Measurements from ENCODE around the gene MARK2. TPM values are rescaled to one million over a fixed set of nuclear protein-coding genes. Genes with fewer than 3 reads are reported as not detected.
A peak's percentile ranks its signal among the peaks of the same experiment; 100 is the strongest.

MARK2 gene
- total and polyA plus RNA-seq, 7 donors: 14.3 to 49.3 (median 24.6) TPM

DNA sequence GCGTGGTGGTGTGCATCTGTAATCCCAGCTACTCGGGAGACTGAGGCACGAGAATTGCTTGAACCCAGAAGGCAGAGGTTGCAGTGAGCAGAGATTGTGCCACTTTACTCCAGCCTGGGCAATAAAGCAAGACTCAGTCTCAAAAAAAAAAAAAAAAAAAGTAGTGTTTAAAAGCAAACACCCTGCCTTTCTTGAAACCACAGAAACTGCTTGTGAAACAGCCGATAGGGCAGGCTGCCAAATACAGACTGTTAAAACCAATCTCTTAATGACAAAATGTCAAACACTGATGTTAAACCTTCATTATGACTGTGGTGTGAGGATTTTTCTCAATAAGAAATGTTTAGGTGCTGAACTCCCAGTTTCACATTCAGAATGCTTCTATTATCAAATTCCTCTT, 27.3 kb downstream of the MARK2 start:
- Histone ChIP-seq H3K27ac (no peak overlapping the region), H3K4me1 (peaks cover 0 to 56% (median 51%) of the 10 kb centered on the region in 4 donors), H3K4me3 (no peak overlapping the region), H3K36me3 (peaks cover 0 to 6% (median 2%) of the 10 kb centered on the region in 4 donors), H3K9me3 (no peaks in the 10 kb centered on the region), H3K27me3 (no peaks in the 10 kb centered on the region)
- 6 to 34% methylated on average over 4 of the region's 4 CpGs for WGBS, 2 donors
- TF ChIP-seq, protein P1, sequence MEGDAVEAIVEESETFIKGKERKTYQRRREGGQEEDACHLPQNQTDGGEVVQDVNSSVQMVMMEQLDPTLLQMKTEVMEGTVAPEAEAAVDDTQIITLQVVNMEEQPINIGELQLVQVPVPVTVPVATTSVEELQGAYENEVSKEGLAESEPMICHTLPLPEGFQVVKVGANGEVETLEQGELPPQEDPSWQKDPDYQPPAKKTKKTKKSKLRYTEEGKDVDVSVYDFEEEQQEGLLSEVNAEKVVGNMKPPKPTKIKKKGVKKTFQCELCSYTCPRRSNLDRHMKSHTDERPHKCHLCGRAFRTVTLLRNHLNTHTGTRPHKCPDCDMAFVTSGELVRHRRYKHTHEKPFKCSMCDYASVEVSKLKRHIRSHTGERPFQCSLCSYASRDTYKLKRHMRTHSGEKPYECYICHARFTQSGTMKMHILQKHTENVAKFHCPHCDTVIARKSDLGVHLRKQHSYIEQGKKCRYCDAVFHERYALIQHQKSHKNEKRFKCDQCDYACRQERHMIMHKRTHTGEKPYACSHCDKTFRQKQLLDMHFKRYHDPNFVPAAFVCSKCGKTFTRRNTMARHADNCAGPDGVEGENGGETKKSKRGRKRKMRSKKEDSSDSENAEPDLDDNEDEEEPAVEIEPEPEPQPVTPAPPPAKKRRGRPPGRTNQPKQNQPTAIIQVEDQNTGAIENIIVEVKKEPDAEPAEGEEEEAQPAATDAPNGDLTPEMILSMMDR (IDR thresholded peaks at IDR 0.05): no peak
- no peak for TF ChIP-seq POLR2A (IDR thresholded peaks at IDR 0.05)
- no peak for TF ChIP-seq POLR2AphosphoS5 (IDR thresholded peaks at IDR 0.05)
- no peak for TF ChIP-seq EP300 (IDR thresholded peaks at IDR 0.05)
- DNase-seq: peak; percentile 71
- intact Hi-C loops (cut with DNase I): no loop called here

DNA sequence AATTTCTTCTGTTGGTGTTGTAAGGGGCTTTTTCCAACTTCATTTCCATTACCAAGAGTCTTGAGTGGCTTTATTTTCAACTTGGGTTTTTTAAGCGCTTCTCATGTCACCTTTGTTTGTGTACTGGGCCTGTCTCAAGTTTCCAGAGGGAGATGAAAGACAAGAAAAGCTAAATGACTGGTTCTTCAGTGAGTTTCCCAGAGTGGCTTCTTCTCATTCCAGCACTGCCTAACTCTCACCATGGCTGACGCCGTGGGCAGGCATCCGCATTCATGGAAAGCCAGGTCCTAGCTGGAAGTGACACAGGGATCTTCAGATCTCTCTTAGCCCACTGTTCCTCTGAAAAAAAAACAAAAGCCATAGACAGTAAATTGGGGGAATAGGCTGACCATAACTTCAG, 28.6 kb downstream of the MARK2 start:
- Histone ChIP-seq H3K4me1 (peaks cover 0 to 69% (median 64%) of the 10 kb centered on the region in 4 donors), H3K27me3 (no peaks in the 10 kb centered on the region), H3K27ac (no peak overlapping the region), H3K9me3 (no peaks in the 10 kb centered on the region), H3K4me3 (no peak overlapping the region), H3K36me3 (no peaks in the 10 kb centered on the region)
- 96 to 97% methylated on average over 4 of the region's 4 CpGs for WGBS, 2 donors
- DNase-seq: no peak
- intact Hi-C loops (cut with DNase I): no loop called here
- TF ChIP-seq POLR2AphosphoS5 (IDR thresholded peaks at IDR 0.05): no peak
- no peak for TF ChIP-seq POLR2A (IDR thresholded peaks at IDR 0.05)
- no peak for TF ChIP-seq EP300 (IDR thresholded peaks at IDR 0.05)
- TF ChIP-seq, protein P1 (IDR thresholded peaks at IDR 0.05): no peak

DNA sequence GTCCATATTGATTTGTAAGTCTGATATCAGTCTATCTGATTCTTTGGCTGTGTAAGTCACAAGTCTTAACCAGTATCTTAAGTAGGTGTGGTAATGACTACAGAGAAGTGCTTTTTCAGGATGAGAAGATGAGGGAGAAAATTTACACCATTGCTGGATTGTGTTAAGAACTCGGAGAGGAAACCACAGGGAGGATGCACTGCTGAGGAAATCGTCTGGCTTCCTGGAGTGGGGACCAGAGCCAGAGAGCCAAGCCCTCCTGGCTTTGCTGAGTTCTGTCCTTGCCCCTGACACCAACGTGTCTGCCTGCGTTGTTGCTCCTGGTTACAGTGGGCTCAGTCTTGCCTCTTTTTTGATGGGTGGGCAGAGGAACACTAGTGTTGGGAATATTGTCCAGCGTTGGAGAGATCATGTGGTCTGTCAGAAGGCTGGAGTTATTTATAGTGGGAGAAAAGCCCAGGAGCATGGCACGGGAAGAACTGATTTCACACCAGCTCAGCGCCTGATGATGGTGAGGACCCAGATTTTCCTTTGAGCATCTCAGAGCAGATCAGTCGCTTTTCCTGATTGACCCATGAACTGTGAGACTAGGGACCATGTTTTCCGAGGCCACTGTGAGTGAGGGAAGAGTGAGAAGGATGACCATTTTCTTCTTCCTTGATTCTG, 29.6 kb downstream of the MARK2 start:
- TF ChIP-seq, protein P1 (IDR thresholded peaks at IDR 0.05): no peak
- TF ChIP-seq POLR2AphosphoS5 (IDR thresholded peaks at IDR 0.05) (no peak), POLR2A (IDR thresholded peaks at IDR 0.05) (no peak), EP300 (IDR thresholded peaks at IDR 0.05) (no peak)
- no peak for DNase-seq
- intact Hi-C loops (cut with DNase I): no loop called here
- peaks cover 0 to 79% (median 71%) of the 10 kb centered on the region in 4 donors for H3K4me1 ChIP-seq
- H3K27me3 ChIP-seq: no peaks in the 10 kb centered on the region
- WGBS, 2 donors: 36 to 50% methylated on average over 9 of the region's 9 CpGs
- H3K9me3 ChIP-seq: no peaks in the 10 kb centered on the region
- no peak overlapping the region for H3K4me3 ChIP-seq
- H3K36me3 ChIP-seq: no peaks in the 10 kb centered on the region
- H3K27ac ChIP-seq: no peak overlapping the region

DNA sequence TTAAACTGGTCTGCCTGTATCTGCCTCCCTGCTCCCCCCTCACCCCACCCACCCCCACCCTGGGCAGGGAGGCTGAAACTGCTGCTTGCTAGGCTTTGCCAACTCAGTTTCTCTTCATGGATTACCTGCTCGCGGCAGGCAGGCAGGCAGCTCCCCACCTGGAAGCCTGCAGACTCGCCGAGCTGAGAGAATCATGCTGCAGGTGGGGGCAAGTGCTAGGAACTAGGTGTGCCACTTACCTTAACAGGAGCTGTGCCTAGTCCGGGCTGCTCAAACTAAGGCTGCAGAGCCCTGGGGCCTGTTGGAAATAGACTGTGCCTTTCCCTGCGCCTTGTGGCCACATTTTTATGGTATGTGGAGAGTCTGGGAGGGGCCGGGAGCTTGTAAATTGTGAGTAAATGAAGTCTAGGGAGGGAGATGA, 30.3 kb downstream of the MARK2 start:
- Histone ChIP-seq H3K27me3 (no peaks in the 10 kb centered on the region), H3K36me3 (no peaks in the 10 kb centered on the region), H3K9me3 (no peaks in the 10 kb centered on the region), H3K4me3 (no peak overlapping the region), H3K4me1 (peaks cover 0 to 86% (median 76%) of the 10 kb centered on the region in 4 donors), H3K27ac (no peak overlapping the region)
- intact Hi-C loops (cut with DNase I): no loop called here
- no peak for DNase-seq
- 18 to 58% methylated on average over 7 of the region's 7 CpGs for WGBS, 2 donors
- TF ChIP-seq POLR2AphosphoS5 (IDR thresholded peaks at IDR 0.05) (no peak), POLR2A (IDR thresholded peaks at IDR 0.05) (no peak), EP300 (IDR thresholded peaks at IDR 0.05) (no peak)
- TF ChIP-seq, protein P1 (IDR thresholded peaks at IDR 0.05): no peak

Measured in sigmoid colon (tissue), 7 donors.